ENCODE data around the gene MAPK8.

GRCh38 chr10:48487244-48487643 lies 180.8 kb downstream of the MAPK8 start:
- TF ChIP-seq CTCF (IDR thresholded peaks at IDR 0.05) = no peak
- no peak for TF ChIP-seq TAF1 (IDR thresholded peaks at IDR 0.05; ENCODE audit: borderline replicate concordance, low read depth, low read length)
- no peak for TF ChIP-seq USF1 (IDR thresholded peaks at IDR 0.05; ENCODE audit: borderline replicate concordance, low read depth)
- no peak for TF ChIP-seq CHD2 (IDR thresholded peaks at IDR 0.05; ENCODE audit: low read length, partially characterized antibody)
- no peak for TF ChIP-seq ZBTB33 (IDR thresholded peaks at IDR 0.05; ENCODE audit: borderline replicate concordance, low read depth)
- TF ChIP-seq MXI1 (IDR thresholded peaks at IDR 0.05; ENCODE audit: low read depth, low read length) = no peak
- no peak for TF ChIP-seq EZH2phosphoT487 (IDR thresholded peaks at IDR 0.05; ENCODE audit: borderline replicate concordance, low read depth)
- no peak for TF ChIP-seq POLR2AphosphoS5 (IDR thresholded peaks at IDR 0.05; ENCODE audit: low read depth, low read length)
- no peak for TF ChIP-seq RCOR1 (IDR thresholded peaks at IDR 0.05; ENCODE audit: low read length)
- TF ChIP-seq EP300 (IDR thresholded peaks at IDR 0.05; ENCODE audit: borderline replicate concordance in 1 of 2, low read depth in 1 of 2, low read length in 1 of 2) = no peak
- TF ChIP-seq TEAD4 (IDR thresholded peaks at IDR 0.05; ENCODE audit: borderline replicate concordance, insufficient read depth) = no peak
- TF ChIP-seq USF2 (IDR thresholded peaks at IDR 0.05; ENCODE audit: borderline replicate concordance, low read depth, low read length) = no peak
- TF ChIP-seq MEF2A (IDR thresholded peaks at IDR 0.05; ENCODE audit: borderline replicate concordance, low read depth) = no peak
- no peak for TF ChIP-seq FOXJ3 (CRISPR knock-in tag; IDR thresholded peaks at IDR 0.05)
